Gastroesophageal sphincter (tissue), 4 donors: ENCODE results near the gene TMPRSS4. TPM values are rescaled to one million over a fixed set of nuclear protein-coding genes. Genes with fewer than 3 reads are reported as not detected.

ENCODE experiments used
- ATAC-seq: fragments of 150-250 bp; one replicate; pipeline ENCODE4 v1.9.1; 2016; ENCODE audit warnings: mild to moderate bottlenecking, moderate library complexity
- H3K27ac ChIP-seq, 4 donors: fragments of 200-600 bp; sonication (generic) in 3 of 4; 1 replicate in 3 of 4; 2 replicates in 1 of 4; pipeline ENCODE4 v1.5.1; 2016 to 2019
- H3K27me3 ChIP-seq: fragments of 200-600 bp; sonication (generic); one replicate; pipeline ENCODE4 v1.5.1; 2019
- H3K36me3 ChIP-seq, 2 donors: fragments of 200-600 bp; sonication (generic); one replicate each; pipeline ENCODE4 v1.5.1; 2019; ENCODE audit warnings: control low read depth in 1 of 2
- H3K4me1 ChIP-seq, 3 donors: fragments of 200-600 bp; sonication (generic); 1 replicate in 2 of 3; 2 replicates in 1 of 3; pipeline ENCODE4 v1.5.1; 2016 to 2019; ENCODE audit warnings: control low read depth in 2 of 3
- H3K4me3 ChIP-seq, 2 donors: fragments of 200-600 bp; sonication (generic); one replicate each; pipeline ENCODE4 v1.5.1; 2019; ENCODE audit warnings: mild to moderate bottlenecking in 1 of 2, moderate library complexity in 1 of 2
- H3K9me3 ChIP-seq, 3 donors: fragments of 200-600 bp; sonication (generic); one replicate each; pipeline ENCODE4 v1.5.1; 2017 to 2019; ENCODE audit warnings: control low read depth in 2 of 3
- CTCF ChIP-seq, 4 experiments: fragments of 200-600 bp in 2 of 4; fragments of 450-650 bp in 2 of 4; sonication (generic) in 1 of 4; IDR thresholded peaks; one replicate each; pipeline ENCODE4 v1.5.1; 2017 to 2019; ENCODE audit warnings: antibody characterized with exemption in 4 of 4, mild to moderate bottlenecking in 2 of 4, moderate library complexity in 2 of 4
- EP300 ChIP-seq: sonication (generic); formaldehyde crosslinking; IDR thresholded peaks from one replicate; pipeline ENCODE4 v1.6.1; 2017; ENCODE audit warnings: antibody characterized with exemption, mild to moderate bottlenecking
- POLR2A ChIP-seq, 2 donors: fragments of 450-650 bp; IDR thresholded peaks; one replicate each; pipeline ENCODE4 v1.6.1; 2017; ENCODE audit warnings: antibody characterized with exemption in 2 of 2, mild to moderate bottlenecking in 2 of 2, moderate library complexity in 1 of 2
- POLR2AphosphoS5 ChIP-seq: sonication (generic); formaldehyde crosslinking; IDR thresholded peaks from one replicate; pipeline ENCODE4 v1.6.1; 2017; ENCODE audit warnings: antibody characterized with exemption
- WGBS, 2 donors: methylation state at CpG; one replicate each; pipeline ENCODE4 v1.1.5; 2018; ENCODE audit warnings: low coverage in 1 of 2; 5-methylcytosine and 5-hydroxymethylcytosine counted together
- total RNA-seq, 4 donors: library from RNA; depleted of rRNA; stranded (reverse); fragments of >200 nt; gene quantifications; one replicate each; pipeline ENCODE4 v1.1.0, GENCODE V29; 2016

TMPRSS4 gene
- total RNA-seq, 4 donors from 2014 or later = 0.23 to 11.1 (median 0.78) TPM; not detected in 1

GRCh38 chr11:118120793-118121192, 43.9 kb downstream of the TMPRSS4 start:
- TF ChIP-seq EP300 (no peak), POLR2AphosphoS5 (no peak), CTCF (IDR thresholded peaks at IDR 0.05) (no peak), POLR2A (IDR thresholded peaks at IDR 0.05) (no peak)
- Histone ChIP-seq H3K4me3 (no peak overlapping the region), H3K4me1 (no peaks in the 10 kb centered on the region), H3K27me3 (peaks cover 14% of the 10 kb centered on the region), H3K36me3 (no peaks in the 10 kb centered on the region), H3K9me3 (no peaks in the 10 kb centered on the region), H3K27ac (no peak overlapping the region)
- no peak for ATAC-seq
- WGBS, 2 donors = 89 to 94% methylated on average over 1 of the region's 1 CpG

DNA sequence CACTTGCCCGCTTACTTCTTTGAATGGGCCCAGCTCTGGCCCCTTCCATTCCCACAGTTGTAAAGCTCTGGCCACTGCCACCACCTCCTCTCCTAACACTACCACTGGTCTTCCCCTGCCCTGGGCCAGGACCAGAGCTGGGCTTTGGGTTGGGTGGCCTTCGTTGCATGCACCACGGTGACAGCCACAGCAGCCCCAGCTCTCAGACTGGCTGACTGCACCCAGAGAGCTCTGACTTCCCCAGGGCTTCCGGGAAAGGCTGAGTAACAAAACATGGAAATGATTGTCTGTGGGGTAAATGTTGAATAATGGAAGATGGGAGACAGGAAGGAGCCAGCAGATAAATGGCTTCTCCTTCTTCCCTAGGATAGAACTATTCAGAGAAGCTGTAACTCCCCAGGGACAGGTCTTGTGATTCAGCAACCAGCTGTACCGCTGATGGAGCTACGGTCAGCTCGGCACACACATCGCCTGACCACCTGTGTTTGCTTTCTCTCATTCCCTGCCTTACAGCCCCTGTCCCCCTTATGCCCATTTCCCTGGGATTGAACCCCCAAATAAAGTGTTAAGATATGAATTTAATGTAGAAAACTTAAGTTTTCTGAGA, 48.2 kb downstream of the TMPRSS4 start:
- Histone ChIP-seq H3K4me3 (no peak overlapping the region), H3K36me3 (no peaks in the 10 kb centered on the region), H3K9me3 (no peaks in the 10 kb centered on the region), H3K27me3 (peaks cover 9% of the 10 kb centered on the region), H3K4me1 (peaks cover 0 to 6% (median 0%) of the 10 kb centered on the region in 3 donors), H3K27ac (no peak overlapping the region)
- no peak for ATAC-seq
- WGBS, 2 donors = 63 to 74% methylated on average over 4 to 6 of the region's 8 CpGs
- TF ChIP-seq EP300 = no peak
- TF ChIP-seq POLR2A (IDR thresholded peaks at IDR 0.05) = no peak
- TF ChIP-seq POLR2AphosphoS5 = no peak
- TF ChIP-seq CTCF (IDR thresholded peaks at IDR 0.05) = no peak

DNA sequence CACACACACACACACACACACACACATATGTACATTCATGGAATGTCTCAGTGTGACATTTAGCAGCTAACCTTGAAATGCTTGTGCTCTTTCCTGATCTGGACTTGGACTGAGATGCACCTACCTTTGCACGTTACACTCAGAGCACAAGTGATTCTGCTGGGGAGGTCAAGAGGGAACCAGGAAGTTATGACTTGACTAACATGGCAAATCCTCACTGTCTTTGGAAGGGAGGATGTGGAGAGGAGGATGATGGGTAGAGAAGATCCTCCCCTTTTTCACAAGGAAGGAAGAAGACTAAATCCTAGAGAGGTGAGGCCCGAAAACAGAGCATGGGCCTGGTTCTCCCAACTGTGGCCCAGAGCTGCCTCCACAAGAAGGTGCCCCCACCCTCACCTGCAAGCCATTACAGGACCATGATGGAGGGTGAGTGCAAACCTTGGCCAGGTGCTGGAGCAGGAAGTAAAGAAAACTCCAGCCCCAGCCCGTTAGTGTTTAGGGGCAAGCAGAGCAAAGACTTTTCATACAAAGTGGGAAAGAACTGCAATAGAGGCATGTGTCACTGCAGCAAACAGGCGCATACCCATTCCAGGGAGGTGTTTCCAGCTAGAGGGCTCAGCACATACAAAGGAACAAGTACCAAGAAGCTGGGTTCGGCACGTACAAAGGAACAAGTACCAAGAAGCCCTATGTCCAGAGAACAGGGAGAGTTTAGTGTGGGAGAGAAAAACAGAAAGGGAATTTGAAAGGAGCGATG, 49.4 kb downstream of the TMPRSS4 start:
- peaks cover 0 to 6% (median 0%) of the 10 kb centered on the region in 3 donors for H3K4me1 ChIP-seq
- WGBS, 2 donors = 80 to 86% methylated on average over 1 to 6 of the region's 7 CpGs

DNA sequence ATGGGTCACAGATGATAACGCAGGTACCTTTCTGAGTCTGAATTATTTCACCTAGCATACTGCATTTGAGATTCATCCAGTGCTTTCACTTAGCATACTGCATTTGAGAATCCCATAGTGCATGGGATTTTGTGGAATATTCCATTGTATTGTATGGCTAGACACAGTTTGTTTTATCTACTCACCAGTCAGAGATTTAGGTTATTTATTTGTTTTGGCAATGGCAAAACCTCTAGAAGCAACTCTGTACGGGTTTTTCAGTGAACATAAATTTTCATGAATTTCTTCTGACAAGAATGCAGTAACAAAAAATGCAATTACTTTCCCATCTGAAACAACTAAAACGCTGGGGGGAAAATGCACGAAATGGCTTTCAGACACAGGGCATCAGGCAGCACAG, 51.4 kb downstream of the TMPRSS4 start:
- 38 to 56% methylated on average over 3 to 4 of the region's 4 CpGs for WGBS, 2 donors
- Histone ChIP-seq H3K27ac (no peak overlapping the region), H3K4me3 (no peak overlapping the region), H3K36me3 (no peaks in the 10 kb centered on the region), H3K27me3 (peaks cover 10% of the 10 kb centered on the region), H3K4me1 (peaks cover 0 to 6% (median 0%) of the 10 kb centered on the region in 3 donors), H3K9me3 (no peaks in the 10 kb centered on the region)
- ATAC-seq = no peak
- no peak for TF ChIP-seq POLR2AphosphoS5
- no peak for TF ChIP-seq POLR2A (IDR thresholded peaks at IDR 0.05)
- no peak for TF ChIP-seq EP300
- no peak for TF ChIP-seq CTCF (IDR thresholded peaks at IDR 0.05)

More for the DNA sequence above, 49.4 kb downstream of the TMPRSS4 start:
- H3K27me3 ChIP-seq = peaks cover 9% of the 10 kb centered on the region
- TF ChIP-seq EP300 (no peak), CTCF (IDR thresholded peaks at IDR 0.05) (no peak), POLR2A (IDR thresholded peaks at IDR 0.05) (no peak), POLR2AphosphoS5 (no peak)
- no peaks in the 10 kb centered on the region for H3K9me3 ChIP-seq
- no peak for ATAC-seq
- no peak overlapping the region for H3K4me3 ChIP-seq
- H3K27ac ChIP-seq = no peak overlapping the region
- no peaks in the 10 kb centered on the region for H3K36me3 ChIP-seq
